GM12865 (cell line): ENCODE measurements around the gene SNX4.

ENCODE experiments used
- DNase-seq: peaks from one replicate; pipeline ENCODE4 v3.0.0; 2010; ENCODE audit warnings: low read depth
- H3K4me3 ChIP-seq: 2 replicates; pipeline ENCODE4 v1.5.1; 2011; ENCODE audit warnings: mild to moderate bottlenecking, low read depth, low read length, control low read depth
- CTCF ChIP-seq: IDR thresholded peaks from 2 replicates; pipeline ENCODE4 v1.5.1; 2011; ENCODE audit warnings: low read length, control low read depth, low read depth, inconsistent platforms; ENCODE audit not compliant: insufficient read depth; ENCODE audit errors: missing control alignments

Gene SNX4

GRCh38 chr3:125470671-125471070 is 49.3 kb downstream of the SNX4 start:
- DNase-seq: no peak
- no peak for TF ChIP-seq CTCF
- no peak overlapping the region for H3K4me3 ChIP-seq

GRCh38 chr3:125462722-125463299 is 57.2 kb downstream of the SNX4 start:
- TF ChIP-seq CTCF: no peak

GRCh38 chr3:125461896-125462295 is 58.1 kb downstream of the SNX4 start:
- no peak overlapping the region for H3K4me3 ChIP-seq
- DNase-seq: no peak
- no peak for TF ChIP-seq CTCF

More at GRCh38 chr3:125462722-125463299, 57.2 kb downstream of the SNX4 start:
- H3K4me3 ChIP-seq: no peak overlapping the region
- no peak for DNase-seq

- no peak for DNase-seq
- no peak for TF ChIP-seq CTCF
- H3K4me3 ChIP-seq: no peak overlapping the region
These were observed 59.8 kb downstream of the SNX4 start for GRCh38 chr3:125460233-125460632.

- H3K4me3 ChIP-seq: no peak overlapping the region
- no peak for DNase-seq
- TF ChIP-seq CTCF: no peak
These were observed 76.1 kb downstream of the SNX4 start for GRCh38 chr3:125443923-125444322.

GRCh38 chr3:125442506-125442905 is 77.5 kb downstream of the SNX4 start:
- H3K4me3 ChIP-seq: no peak overlapping the region
- TF ChIP-seq CTCF: no peak
- DNase-seq: no peak

- DNase-seq: no peak
- H3K4me3 ChIP-seq: no peak overlapping the region
- TF ChIP-seq CTCF: no peak
These were observed 79.0 kb downstream of the SNX4 start for GRCh38 chr3:125440970-125441369.
